ENCODE measurements around the gene SULT2B1. TPM values are rescaled to one million over a fixed set of nuclear protein-coding genes. Genes with fewer than 3 reads are reported as not detected.

Gene SULT2B1
- total and polyA plus RNA-seq, 7 experiments from 2014 or later: 0.41 TPM; not detected in 6

GRCh38 chr19:48547722-48548121 lies 4.2 kb upstream of the SULT2B1 start:
- peaks cover 0 to 5% (median 0%) of the 10 kb centered on the region in 5 donors for H3K27me3 Mint-ChIP-seq
- no peaks in the 10 kb centered on the region for H3K36me3 Mint-ChIP-seq
- H3K4me3 ChIP-seq (ENCODE audit: low read length): no peak overlapping the region
- H3K36me3 ChIP-seq (ENCODE audit: control insufficient read depth in 2 of 3, insufficient read depth in 3 of 3, low read length in 3 of 3): no peaks in the 10 kb centered on the region
- ChIA-PET POLR2A (no interaction called here), CTCF (no interaction called here)
- H3K4me1 ChIP-seq (ENCODE audit: control insufficient read depth in 2 of 2, insufficient read depth in 2 of 2, low read length in 2 of 2): no peaks in the 10 kb centered on the region
- no peaks in the 10 kb centered on the region for H3K27me3 ChIP-seq (ENCODE audit: control insufficient read depth in 2 of 2, insufficient read depth in 2 of 2, low read length in 2 of 2)
- intact Hi-C loops (cut with micrococcal nuclease): no loop called here
- no peak for ATAC-seq
- H3K9me3 Mint-ChIP-seq: no peaks in the 10 kb centered on the region
- no peak overlapping the region for H3K27ac Mint-ChIP-seq
- H3K4me1 Mint-ChIP-seq: peaks cover 0 to 2% (median 0%) of the 10 kb centered on the region in 7 donors
- H3K4me3 Mint-ChIP-seq: no peak overlapping the region
- H3K27ac ChIP-seq (ENCODE audit: low read depth, low read length): no peak overlapping the region
- no peak for DNase-seq
- no peaks in the 10 kb centered on the region for H3K9me3 ChIP-seq (ENCODE audit: control insufficient read depth in 2 of 3, low read length in 3 of 3)

- Histone ChIP-seq H3K9me3 (ENCODE audit: control insufficient read depth in 2 of 3, low read length in 3 of 3) (no peaks in the 10 kb centered on the region), H3K36me3 (ENCODE audit: control insufficient read depth in 2 of 3, insufficient read depth in 3 of 3, low read length in 3 of 3) (no peaks in the 10 kb centered on the region), H3K4me1 (ENCODE audit: control insufficient read depth in 2 of 2, insufficient read depth in 2 of 2, low read length in 2 of 2) (no peaks in the 10 kb centered on the region), H3K27ac (ENCODE audit: low read depth, low read length) (no peak overlapping the region), H3K27me3 (ENCODE audit: control insufficient read depth in 2 of 2, insufficient read depth in 2 of 2, low read length in 2 of 2) (no peaks in the 10 kb centered on the region), H3K4me3 (ENCODE audit: low read length) (no peak overlapping the region)
- Mint-ChIP-seq H3K9me3 (no peaks in the 10 kb centered on the region), H3K36me3 (no peaks in the 10 kb centered on the region), H3K27me3 (peaks cover 0 to 5% (median 0%) of the 10 kb centered on the region in 5 donors), H3K4me1 (no peaks in the 10 kb centered on the region), H3K4me3 (no peak overlapping the region), H3K27ac (no peak overlapping the region)
- POLR2A ChIA-PET: no interaction called here
- intact Hi-C loops (cut with micrococcal nuclease): no loop called here
- DNase-seq (no peak), ATAC-seq (no peak)
- CTCF ChIA-PET: no interaction called here
Observed at GRCh38 chr19:48548253-48548911, 3.6 kb upstream of the SULT2B1 start.

DNA sequence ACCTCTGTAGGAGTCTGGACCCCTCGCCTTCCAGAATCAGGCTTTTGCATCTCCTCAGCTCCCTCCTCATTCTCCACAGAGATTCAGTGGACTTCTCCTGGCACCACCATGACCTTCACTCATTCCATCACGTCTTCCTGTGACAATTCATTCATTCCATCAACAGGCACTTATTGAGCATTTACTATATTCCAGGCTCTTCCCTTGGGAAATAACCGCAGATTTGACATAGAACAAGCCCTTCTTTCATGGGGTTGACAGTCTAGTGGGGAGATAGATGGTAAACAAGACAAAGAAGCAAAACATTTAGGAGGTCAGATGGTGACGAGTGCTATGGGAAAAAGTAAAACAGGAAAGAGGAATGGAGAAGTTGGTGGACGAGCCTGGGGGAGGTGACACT lies 2.6 kb upstream of the SULT2B1 start:
- DNase-seq (no peak), ATAC-seq (no peak)
- Histone ChIP-seq H3K4me3 (ENCODE audit: low read length) (no peak overlapping the region), H3K36me3 (ENCODE audit: control insufficient read depth in 2 of 3, insufficient read depth in 3 of 3, low read length in 3 of 3) (no peaks in the 10 kb centered on the region), H3K27me3 (ENCODE audit: control insufficient read depth in 2 of 2, insufficient read depth in 2 of 2, low read length in 2 of 2) (no peaks in the 10 kb centered on the region), H3K27ac (ENCODE audit: low read depth, low read length) (no peak overlapping the region), H3K9me3 (ENCODE audit: control insufficient read depth in 2 of 3, low read length in 3 of 3) (no peaks in the 10 kb centered on the region), H3K4me1 (ENCODE audit: control insufficient read depth in 2 of 2, insufficient read depth in 2 of 2, low read length in 2 of 2) (no peaks in the 10 kb centered on the region)
- H3K4me1 Mint-ChIP-seq: no peaks in the 10 kb centered on the region
- CTCF ChIA-PET: no interaction called here
- intact Hi-C loops (cut with micrococcal nuclease): no loop called here
- peaks cover 0 to 5% (median 0%) of the 10 kb centered on the region in 5 donors for H3K27me3 Mint-ChIP-seq
- H3K36me3 Mint-ChIP-seq: no peaks in the 10 kb centered on the region
- no peak overlapping the region for H3K27ac Mint-ChIP-seq
- no peaks in the 10 kb centered on the region for H3K9me3 Mint-ChIP-seq
- POLR2A ChIA-PET: no interaction called here
- H3K4me3 Mint-ChIP-seq: no peak overlapping the region

- ChIA-PET POLR2A (no interaction called here), CTCF (no interaction called here)
- Mint-ChIP-seq H3K36me3 (no peaks in the 10 kb centered on the region), H3K4me3 (no peak overlapping the region), H3K9me3 (no peaks in the 10 kb centered on the region), H3K4me1 (no peaks in the 10 kb centered on the region), H3K27ac (no peak overlapping the region), H3K27me3 (peaks cover 0 to 5% (median 0%) of the 10 kb centered on the region in 5 donors)
- ATAC-seq (no peak), DNase-seq (no peak)
- no peaks in the 10 kb centered on the region for H3K27me3 ChIP-seq (ENCODE audit: control insufficient read depth in 2 of 2, insufficient read depth in 2 of 2, low read length in 2 of 2)
- H3K4me3 ChIP-seq (ENCODE audit: low read length): no peak overlapping the region
- intact Hi-C loops (cut with micrococcal nuclease): no loop called here
- no peaks in the 10 kb centered on the region for H3K9me3 ChIP-seq (ENCODE audit: control insufficient read depth in 2 of 3, low read length in 3 of 3)
- no peaks in the 10 kb centered on the region for H3K4me1 ChIP-seq (ENCODE audit: control insufficient read depth in 2 of 2, insufficient read depth in 2 of 2, low read length in 2 of 2)
- no peaks in the 10 kb centered on the region for H3K36me3 ChIP-seq (ENCODE audit: control insufficient read depth in 2 of 3, insufficient read depth in 3 of 3, low read length in 3 of 3)
- H3K27ac ChIP-seq (ENCODE audit: low read depth, low read length): no peak overlapping the region
Observed at GRCh38 chr19:48552406-48553322, 692 bp downstream of the SULT2B1 start.

- ChIA-PET POLR2A (no interaction called here), CTCF (no interaction called here)
- DNase-seq: no peak
- H3K9me3 ChIP-seq (ENCODE audit: control insufficient read depth in 2 of 3, low read length in 3 of 3): no peaks in the 10 kb centered on the region
- no peaks in the 10 kb centered on the region for H3K4me1 ChIP-seq (ENCODE audit: control insufficient read depth in 2 of 2, insufficient read depth in 2 of 2, low read length in 2 of 2)
- intact Hi-C loops (cut with micrococcal nuclease): no loop called here
- no peak for ATAC-seq
- peaks cover 0 to 11% (median 2%) of the 10 kb centered on the region in 5 donors for H3K27me3 Mint-ChIP-seq
- no peaks in the 10 kb centered on the region for H3K9me3 Mint-ChIP-seq
- H3K27ac ChIP-seq (ENCODE audit: low read depth, low read length): no peak overlapping the region
- no peak overlapping the region for H3K4me3 Mint-ChIP-seq
- no peaks in the 10 kb centered on the region for H3K27me3 ChIP-seq (ENCODE audit: control insufficient read depth in 2 of 2, insufficient read depth in 2 of 2, low read length in 2 of 2)
- H3K27ac Mint-ChIP-seq: no peak overlapping the region
- no peaks in the 10 kb centered on the region for H3K36me3 Mint-ChIP-seq
- peaks cover 0 to 4% (median 2%) of the 10 kb centered on the region in 7 donors for H3K4me1 Mint-ChIP-seq
- H3K36me3 ChIP-seq (ENCODE audit: control insufficient read depth in 2 of 3, insufficient read depth in 3 of 3, low read length in 3 of 3): no peaks in the 10 kb centered on the region
- no peak overlapping the region for H3K4me3 ChIP-seq (ENCODE audit: low read length)
Observed at GRCh38 chr19:48553676-48554384, 1.9 kb downstream of the SULT2B1 start.

GRCh38 chr19:48554385-48555091 lies 2.6 kb downstream of the SULT2B1 start:
- intact Hi-C loops (cut with micrococcal nuclease): no loop called here
- Histone ChIP-seq H3K4me3 (ENCODE audit: low read length) (no peak overlapping the region), H3K27ac (ENCODE audit: low read depth, low read length) (no peak overlapping the region), H3K4me1 (ENCODE audit: control insufficient read depth in 2 of 2, insufficient read depth in 2 of 2, low read length in 2 of 2) (no peaks in the 10 kb centered on the region), H3K36me3 (ENCODE audit: control insufficient read depth in 2 of 3, insufficient read depth in 3 of 3, low read length in 3 of 3) (no peaks in the 10 kb centered on the region), H3K9me3 (ENCODE audit: control insufficient read depth in 2 of 3, low read length in 3 of 3) (no peaks in the 10 kb centered on the region), H3K27me3 (ENCODE audit: control insufficient read depth in 2 of 2, insufficient read depth in 2 of 2, low read length in 2 of 2) (no peaks in the 10 kb centered on the region)
- Mint-ChIP-seq H3K27ac (no peak overlapping the region), H3K27me3 (peaks cover 0 to 14% (median 7%) of the 10 kb centered on the region in 5 donors), H3K4me1 (peaks cover 0 to 5% (median 2%) of the 10 kb centered on the region in 7 donors), H3K36me3 (no peaks in the 10 kb centered on the region), H3K9me3 (no peaks in the 10 kb centered on the region), H3K4me3 (no peak overlapping the region)
- ATAC-seq (no peak), DNase-seq (no peak)
- ChIA-PET POLR2A (no interaction called here), CTCF (no interaction called here)
